Spleen (tissue), 7 donors: Measurements from ENCODE around the gene ITPRID2.

ENCODE experiments used
- CTCF ChIP-seq, 11 experiments: fragments of 200-600 bp in 7 of 11; fragments of 450-650 bp in 4 of 11; sonication (generic) in 4 of 11; IDR thresholded peaks in 8 of 11; conservative IDR thresholded peaks in 3 of 11; 1 replicate in 7 of 11; 2 replicates in 4 of 11; pipeline versions ENCODE4 v1.4.0 to v1.8.0; 2016 to 2021; ENCODE audit warnings: antibody characterized with exemption in 11 of 11, inconsistent platforms in 4 of 11, mild to moderate bottlenecking in 1 of 11
- POLR2A ChIP-seq, 3 donors: fragments of 450-650 bp; IDR thresholded peaks; one replicate each; pipeline ENCODE4 v1.5.1; 2017; ENCODE audit warnings: antibody characterized with exemption in 3 of 3, mild to moderate bottlenecking in 1 of 3
- POLR2AphosphoS5 ChIP-seq, 3 donors: sonication (generic); formaldehyde crosslinking; IDR thresholded peaks; one replicate each; pipeline ENCODE4 v1.5.1; 2017; ENCODE audit warnings: antibody characterized with exemption in 3 of 3
- donor health status: DM: no; HTN: no; CAD: no; lungs with moderate emphysema.
- donor health status: DM: no; HTN: no; CAD: no.
- donor health status: DM: no; HTN: no; CAD: no.

- no peak for TF ChIP-seq POLR2A (IDR thresholded peaks at IDR 0.05)
- no peak for TF ChIP-seq CTCF (IDR thresholded peaks at IDR 0.05 in 8 of 11, conservative IDR thresholded peaks at IDR 0.05 in 3 of 11)
- no peak for TF ChIP-seq POLR2AphosphoS5 (IDR thresholded peaks at IDR 0.05)
These were observed 4.3 kb downstream of the ITPRID2 start for GRCh38 chr2:181895818-181896217.
